NOMO-1 treated with DMSO at 0.1 percent for 48 hours (cell line): ENCODE measurements around the gene SLC35F3.

Experiments used
- DNase-seq: peaks from one replicate; lab custom pipeline; 2025; ENCODE audit not compliant: unreplicated experiment; lab: John Stamatoyannopoulos, UW

The SLC35F3 gene

DNA sequence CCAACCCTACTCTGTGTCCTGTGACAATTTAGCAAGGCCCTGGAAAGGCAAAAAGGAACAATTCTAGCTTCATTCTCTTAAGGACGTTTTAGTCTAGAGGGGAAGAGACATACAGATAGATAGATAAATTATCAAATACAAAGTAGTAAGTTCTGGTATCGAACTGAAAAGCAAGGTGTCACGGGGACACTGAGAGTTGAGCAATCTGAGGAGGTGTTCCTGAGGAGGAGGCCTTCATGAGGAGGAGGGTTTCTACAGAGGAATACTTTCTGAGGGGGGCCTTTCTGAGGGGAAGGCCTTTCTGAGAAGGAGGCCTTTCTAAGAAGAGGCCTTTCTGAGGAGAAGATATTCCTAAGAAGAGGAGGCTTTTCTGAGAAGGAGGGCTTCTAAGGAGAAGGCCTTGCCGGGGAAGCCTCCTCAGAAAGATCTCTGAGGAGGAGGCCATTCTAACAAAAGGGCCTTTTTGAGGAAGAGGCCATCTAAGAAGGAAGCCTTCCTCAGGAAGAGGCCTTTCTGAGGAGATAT is 312.9 kb downstream of the SLC35F3 start:
- no peak for DNase-seq

DNA sequence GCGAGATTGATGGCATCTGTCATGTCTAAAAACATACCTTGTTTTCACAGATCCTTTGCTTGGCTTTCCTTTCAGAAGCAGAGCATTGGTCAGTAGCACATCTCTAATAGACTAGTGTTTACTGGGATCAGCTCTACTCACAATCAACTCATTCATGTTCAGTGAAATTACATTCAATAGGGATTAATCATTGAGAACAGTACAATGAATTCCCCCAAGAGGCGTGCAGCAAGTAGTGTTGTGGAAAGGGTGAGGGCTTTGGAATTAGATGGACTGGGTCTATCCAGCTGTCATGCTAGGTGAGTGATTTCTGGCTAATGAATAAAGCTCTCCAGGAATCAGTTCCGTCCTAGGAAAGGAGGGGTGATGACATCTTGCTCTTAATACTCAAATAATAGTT is 313.6 kb downstream of the SLC35F3 start:
- DNase-seq: no peak

DNA sequence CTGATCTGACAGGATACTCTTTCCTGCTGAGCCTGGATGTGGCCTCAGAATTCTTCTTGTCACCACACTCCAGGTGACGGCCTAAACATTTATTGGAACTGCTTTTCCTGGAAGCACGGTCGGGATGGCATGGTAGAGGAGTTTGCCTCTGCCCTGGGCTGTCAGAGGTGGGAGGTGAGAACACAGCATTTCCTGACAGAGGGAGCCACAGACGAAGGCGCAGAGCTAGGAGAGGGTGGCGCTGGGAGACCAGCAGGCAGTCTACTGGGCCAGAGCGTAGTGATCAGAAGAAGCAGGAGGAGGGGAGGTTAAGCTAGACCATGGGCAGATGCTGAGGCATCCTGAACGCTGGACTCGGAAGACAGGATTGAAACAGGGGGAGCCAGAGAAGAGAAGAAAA is 315.2 kb downstream of the SLC35F3 start:
- no peak for DNase-seq

GRCh38 chr1:234221601-234222000 is 317.1 kb downstream of the SLC35F3 start:
- no peak for DNase-seq

DNA sequence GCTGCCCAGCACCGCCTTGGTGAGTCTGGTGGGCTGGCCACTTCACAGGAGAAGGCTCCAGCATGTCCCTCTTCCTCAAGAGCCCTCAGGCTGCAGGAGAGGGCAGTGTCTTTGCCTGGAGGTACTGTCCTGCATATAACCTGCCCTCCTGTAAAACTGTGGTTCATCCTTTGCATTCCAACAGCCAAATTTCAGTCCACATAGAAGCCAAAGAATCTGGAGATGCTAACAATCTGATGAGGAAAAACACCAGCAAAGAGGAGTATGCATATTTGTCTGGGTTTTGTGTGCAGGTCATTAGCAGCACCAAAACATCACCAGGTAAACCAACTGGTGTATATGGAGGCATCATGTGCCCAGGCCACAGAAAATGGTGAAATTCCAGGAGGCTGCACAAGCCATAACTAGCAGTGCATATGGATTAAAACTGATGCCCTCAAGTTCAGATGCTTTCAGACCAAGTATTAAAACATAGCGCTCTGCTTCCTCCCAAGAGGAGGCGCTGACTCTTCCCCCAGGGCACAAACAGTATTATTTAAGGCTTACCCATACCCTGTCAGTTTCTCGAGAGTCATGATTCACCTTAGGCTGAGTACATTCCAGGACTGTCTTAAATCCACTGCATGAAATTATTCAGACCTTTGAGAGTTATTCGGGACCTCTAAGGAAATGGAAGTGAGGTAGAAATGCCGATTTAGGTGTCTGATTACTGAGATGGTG is 318.2 kb downstream of the SLC35F3 start:
- DNase-seq: no peak

GRCh38 chr1:234226113-234226818 is 321.8 kb downstream of the SLC35F3 start:
- DNase-seq: no peak

- DNase-seq: no peak
Observed at GRCh38 chr1:234226819-234227165, 322.3 kb downstream of the SLC35F3 start.

DNA sequence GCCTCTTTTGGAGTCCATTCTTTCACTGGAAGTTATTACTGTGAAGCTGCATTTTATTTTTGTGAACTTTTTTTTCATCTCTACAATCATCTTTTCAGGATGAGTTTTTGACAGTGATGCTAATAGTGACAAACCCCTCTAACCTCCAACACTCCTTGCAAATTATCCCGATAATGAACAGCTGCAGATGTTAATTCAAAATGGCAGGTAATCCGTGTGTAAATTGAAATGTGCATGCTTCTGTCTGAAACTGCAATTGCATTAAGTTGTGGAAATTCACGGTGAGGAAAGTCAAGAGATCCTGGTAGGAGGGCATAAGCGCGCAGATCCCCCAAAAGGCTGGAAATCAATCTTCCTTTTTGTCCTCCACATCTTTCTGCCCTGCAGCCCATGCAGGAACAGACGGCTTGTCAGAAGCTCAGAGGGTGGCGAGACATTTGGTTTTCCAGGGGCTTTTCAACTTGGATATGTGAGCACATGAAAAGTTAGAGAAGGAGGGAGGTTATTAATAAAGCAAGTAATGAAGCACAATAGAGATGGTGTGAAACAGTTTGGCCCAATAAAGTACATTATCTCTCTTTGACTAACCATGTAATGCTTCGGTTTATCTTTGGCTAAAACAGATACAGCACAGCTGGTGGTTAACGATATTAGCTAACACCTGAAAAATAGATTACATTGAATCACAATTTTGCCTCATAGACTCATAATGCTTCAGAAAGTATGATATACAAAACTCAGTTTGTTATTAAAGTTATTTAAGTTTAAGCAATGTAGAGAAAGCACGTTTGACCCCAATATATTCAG is 325.3 kb downstream of the SLC35F3 start:
- no peak for DNase-seq

GRCh38 chr1:234230414-234230862 is 326.0 kb downstream of the SLC35F3 start:
- no peak for DNase-seq

DNA sequence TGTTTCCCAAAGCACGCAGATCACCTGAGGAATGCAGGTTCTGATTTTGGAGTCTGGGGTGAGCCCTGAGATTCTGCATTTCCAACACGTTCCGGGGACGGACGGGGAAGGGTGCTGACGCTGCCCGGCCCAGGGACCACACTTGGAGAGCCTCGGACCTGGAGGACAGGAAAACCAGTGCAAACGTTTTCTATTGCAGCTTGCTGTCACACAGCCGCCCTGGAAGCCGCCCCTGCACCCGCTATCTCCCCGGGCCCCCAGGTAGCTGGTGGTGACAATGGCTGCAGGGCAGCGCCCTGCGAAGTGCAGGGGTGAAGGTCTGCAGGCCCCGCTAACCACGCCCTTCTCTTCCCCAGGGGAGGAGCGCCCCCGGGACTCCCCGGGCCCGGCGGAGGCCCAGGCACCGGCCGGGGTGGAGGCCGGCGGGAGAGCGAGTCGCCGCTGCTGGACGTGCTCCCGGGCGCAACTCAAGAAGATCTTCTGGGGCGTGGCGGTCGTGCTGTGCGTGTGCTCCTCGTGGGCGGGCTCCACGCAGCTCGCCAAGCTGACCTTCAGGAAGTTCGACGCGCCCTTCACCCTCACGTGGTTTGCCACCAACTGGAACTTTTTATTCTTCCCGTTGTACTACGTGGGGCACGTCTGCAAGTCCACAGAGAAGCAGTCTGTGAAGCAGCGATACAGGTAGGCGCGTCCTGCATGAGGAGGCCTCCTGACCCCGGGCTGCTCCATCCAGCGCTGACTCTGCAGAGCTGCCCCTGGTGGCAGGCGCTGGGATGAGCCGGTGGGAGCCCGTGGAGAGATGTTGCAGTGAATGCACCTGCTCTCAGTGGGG is 326.8 kb downstream of the SLC35F3 start:
- no peak for DNase-seq

DNA sequence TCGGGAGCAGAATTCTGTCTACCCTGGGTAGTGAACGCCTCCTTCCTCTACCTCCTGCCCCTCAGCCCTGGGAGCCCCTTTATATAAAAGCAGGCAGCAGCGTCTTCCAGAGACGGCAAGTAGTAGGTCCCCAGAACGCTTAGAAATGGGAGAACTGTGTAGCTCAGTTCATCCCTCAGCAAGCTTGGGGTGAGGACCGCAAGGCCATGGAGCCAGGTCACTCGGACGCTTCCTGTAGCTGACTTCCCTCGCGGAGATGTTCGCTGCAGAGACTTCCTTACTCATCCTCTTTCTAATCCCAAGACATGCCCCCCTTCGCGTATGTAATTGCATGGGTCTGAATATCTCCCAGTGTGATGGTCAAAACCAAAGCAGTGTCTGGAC is 327.4 kb downstream of the SLC35F3 start:
- no peak for DNase-seq

DNA sequence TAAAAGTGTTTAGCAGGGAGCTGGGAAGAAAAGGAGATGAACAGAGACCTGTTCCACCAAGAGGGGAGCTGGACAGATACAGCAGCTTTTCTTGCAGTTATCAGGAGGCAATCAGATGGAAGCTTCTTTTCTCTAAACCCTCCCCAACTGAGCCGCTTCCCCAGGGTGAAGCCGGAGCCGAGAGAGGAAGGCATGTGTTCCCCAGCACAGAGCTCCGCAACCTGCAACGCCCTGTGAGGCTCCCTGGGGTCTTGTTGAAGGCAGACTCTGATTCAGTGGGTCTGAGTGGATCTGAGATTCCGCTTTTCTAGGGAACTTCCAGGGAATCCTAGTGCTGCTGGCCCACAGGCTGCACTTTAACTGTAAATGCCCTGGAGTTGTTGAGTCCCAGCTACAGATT is 329.7 kb downstream of the SLC35F3 start:
- no peak for DNase-seq

GRCh38 chr1:234235434-234235881 is 331.0 kb downstream of the SLC35F3 start:
- DNase-seq: no peak

DNA sequence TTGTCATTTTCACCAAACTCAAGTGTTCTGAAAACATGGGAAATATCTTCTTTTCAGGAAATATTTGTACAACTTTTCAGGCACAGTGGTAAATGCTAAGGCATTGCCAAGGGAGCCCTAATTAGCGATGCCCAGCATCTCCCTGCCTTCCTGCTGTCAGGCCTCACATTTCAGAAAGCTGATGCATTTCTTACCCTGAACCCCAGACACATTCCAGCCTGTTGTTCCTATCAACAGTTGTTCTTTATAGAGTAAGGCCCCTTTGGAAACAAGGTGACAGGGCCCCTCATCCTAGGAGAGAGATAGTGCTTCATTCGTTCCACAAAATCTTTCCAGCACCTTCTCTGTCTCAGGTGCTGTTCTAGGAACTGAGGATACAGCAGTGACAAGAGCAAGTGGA is 332.9 kb downstream of the SLC35F3 start:
- DNase-seq: no peak

DNA sequence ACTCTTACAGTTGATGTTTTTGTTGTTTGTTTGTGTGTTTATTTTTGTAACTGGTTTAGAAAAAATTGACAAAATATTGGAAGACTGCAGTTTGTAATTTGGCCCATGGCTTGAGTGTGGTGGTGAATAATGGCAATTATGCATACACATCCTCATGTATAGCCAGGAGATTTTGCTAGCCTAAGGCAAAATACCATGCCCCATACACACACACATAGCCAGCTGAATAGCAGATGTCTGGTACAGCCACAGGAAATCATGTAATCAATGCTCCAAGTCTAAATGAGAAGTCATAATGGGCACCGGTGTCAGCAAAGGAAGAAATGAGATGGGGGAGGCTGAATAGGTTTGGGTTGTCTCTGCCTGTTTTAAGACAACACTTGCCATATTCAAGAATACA is 333.6 kb downstream of the SLC35F3 start:
- no peak for DNase-seq

GRCh38 chr1:234239515-234239914 is 335.0 kb downstream of the SLC35F3 start:
- no peak for DNase-seq

GRCh38 chr1:234239936-234240335 is 335.5 kb downstream of the SLC35F3 start:
- no peak for DNase-seq

DNA sequence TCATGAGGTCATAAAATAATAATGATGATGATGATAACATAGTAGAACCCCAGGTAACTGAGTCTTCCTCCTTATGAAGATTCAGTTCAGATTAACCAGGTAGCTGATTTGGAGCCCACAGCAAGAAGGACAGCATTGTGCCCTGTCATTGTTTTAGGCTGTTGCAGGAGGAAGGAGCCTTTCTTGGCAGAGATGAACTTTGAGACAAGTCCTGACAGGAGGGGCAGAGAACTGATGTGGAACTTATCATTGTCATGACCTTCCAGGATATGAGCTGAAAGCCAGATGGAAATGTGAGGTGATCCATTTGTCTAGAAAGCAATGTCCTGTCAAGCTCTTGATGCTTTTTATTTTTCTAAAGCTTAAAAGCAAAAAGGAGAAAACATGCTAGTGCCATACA is 336.2 kb downstream of the SLC35F3 start:
- DNase-seq: no peak

GRCh38 chr1:234241941-234242490 is 337.5 kb downstream of the SLC35F3 start:
- DNase-seq: no peak

DNA sequence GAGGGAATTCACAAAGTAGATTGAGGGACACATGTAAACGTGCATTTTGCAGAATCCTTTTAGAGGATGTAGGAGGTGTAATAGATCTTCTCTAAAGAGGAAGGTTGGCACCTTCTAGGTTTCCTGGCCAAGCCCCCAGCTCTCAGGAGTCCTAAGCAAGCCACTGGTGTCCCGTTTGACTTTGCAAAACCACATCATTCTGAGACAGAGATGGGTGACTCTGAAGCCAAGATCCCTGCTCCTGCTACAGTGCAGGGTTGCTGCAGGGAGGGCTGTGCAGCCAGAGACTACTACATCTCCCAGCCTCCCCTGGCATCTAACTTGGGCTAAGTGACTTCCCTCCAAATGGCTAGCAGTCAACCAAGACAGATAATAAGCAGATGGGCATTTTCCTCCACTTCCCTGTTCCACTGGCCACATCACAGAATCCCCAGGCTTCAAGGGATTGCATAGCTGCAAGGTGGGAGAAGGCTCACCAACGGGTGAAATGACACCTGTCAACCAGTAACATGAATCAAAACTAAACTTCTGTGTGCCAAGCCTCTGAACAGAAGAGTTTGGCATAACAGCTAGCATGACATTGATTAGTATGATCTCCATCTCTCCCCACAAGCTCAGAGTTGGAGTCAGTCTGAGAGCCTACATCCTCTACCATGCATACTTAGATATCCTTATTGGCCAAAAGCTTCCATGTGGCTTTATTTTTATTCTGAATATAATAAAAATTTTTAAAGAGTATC is 339.2 kb downstream of the SLC35F3 start:
- no peak for DNase-seq
